GM21423 (cell line): ENCODE results near the gene FAM216B.

Experiments
- ATAC-seq: cut with Tn5 transposase; IDR thresholded peaks from one replicate; pipeline ENCODE4 v1.9.1; 2021; ENCODE audit warnings: mild to moderate bottlenecking, moderate library complexity; ENCODE audit not compliant: unreplicated experiment

Gene FAM216B

DNA sequence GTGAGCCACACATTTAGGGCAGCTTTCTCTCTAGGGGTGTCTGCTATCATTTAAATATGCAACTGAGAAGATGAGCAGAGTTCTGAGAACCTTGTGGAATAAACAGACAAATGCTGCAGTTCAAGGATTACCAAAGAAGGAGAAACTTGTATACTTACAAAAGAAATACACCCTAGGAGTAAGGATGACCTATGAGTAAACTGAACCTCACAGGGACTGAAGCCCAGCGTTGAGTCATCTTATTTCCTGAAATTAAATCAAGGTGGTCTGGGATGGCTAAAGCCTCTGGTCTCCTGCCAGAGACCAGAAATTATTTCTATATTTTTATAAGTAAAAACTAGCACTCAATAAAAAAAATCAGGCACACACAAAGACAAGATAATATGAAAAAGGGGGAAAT lies 40.1 kb downstream of the FAM216B start:
- no peak for ATAC-seq

- no peak for ATAC-seq
These were observed 51.1 kb downstream of the FAM216B start for GRCh38 chr13:42832341-42833096.

GRCh38 chr13:42834946-42835345 lies 53.6 kb downstream of the FAM216B start:
- no peak for ATAC-seq

GRCh38 chr13:42836930-42837690 lies 55.7 kb downstream of the FAM216B start:
- no peak for ATAC-seq
